HepG2 (cell line): ENCODE data around the gene SHQ1.

Experiments used
- DMAP1 ChIP-seq: IDR thresholded peaks from 2 replicates; pipeline ENCODE4 v1.6.1; 2016
- DPF2 ChIP-seq: sonication (generic); formaldehyde crosslinking; IDR thresholded peaks from 2 replicates; pipeline ENCODE4 v1.4.0; 2020; ENCODE audit warnings: mild to moderate bottlenecking, low read depth, missing genetic modification reagents, borderline replicate concordance
- MLXIP ChIP-seq: sonication (generic); formaldehyde crosslinking; IDR thresholded peaks from 2 replicates; pipeline ENCODE4 v1.9.0; 2021; ENCODE audit warnings: missing genetic modification reagents, borderline replicate concordance
- MYC ChIP-seq: sonication (generic); formaldehyde crosslinking; IDR thresholded peaks from 2 replicates; pipeline ENCODE4 v1.9.0; 2021; ENCODE audit warnings: missing genetic modification reagents, borderline replicate concordance
- ZNF207 ChIP-seq: fragments of 450-650 bp; IDR thresholded peaks from 2 replicates; pipeline ENCODE4 v1.6.1; 2016; ENCODE audit warnings: antibody characterized with exemption, borderline replicate concordance
- TF ChIP-seq, protein P1 (sequence below): sonication (generic); formaldehyde crosslinking; IDR thresholded peaks from 2 replicates; pipeline ENCODE4 v1.5.0; 2020; ENCODE audit warnings: missing genetic modification reagents

DNA sequence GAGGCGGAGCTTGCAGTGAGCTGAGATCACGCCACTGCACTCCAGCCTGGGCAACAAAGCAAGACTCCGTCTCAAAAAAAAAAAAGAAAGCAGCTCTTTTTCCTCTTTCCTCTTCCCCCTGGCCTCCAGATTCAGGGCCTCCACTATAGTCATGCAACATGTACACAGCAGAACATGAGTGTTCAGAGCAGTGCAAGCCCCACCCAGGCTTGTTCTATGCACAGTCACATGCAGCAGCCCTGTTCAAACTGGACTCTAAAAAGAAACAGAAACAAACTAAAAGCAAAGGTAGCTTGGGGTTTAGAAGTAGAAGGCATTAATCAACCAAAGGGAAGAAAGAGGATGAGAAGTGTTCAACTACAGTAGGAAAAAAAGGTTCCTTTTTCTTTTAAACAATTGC is 11.8 kb downstream of the SHQ1 start:
- TF ChIP-seq, protein P1, sequence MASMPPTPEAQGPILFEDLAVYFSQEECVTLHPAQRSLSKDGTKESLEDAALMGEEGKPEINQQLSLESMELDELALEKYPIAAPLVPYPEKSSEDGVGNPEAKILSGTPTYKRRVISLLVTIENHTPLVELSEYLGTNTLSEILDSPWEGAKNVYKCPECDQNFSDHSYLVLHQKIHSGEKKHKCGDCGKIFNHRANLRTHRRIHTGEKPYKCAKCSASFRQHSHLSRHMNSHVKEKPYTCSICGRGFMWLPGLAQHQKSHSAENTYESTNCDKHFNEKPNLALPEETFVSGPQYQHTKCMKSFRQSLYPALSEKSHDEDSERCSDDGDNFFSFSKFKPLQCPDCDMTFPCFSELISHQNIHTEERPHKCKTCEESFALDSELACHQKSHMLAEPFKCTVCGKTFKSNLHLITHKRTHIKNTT: no peak
- no peak for TF ChIP-seq ZNF207
- TF ChIP-seq DPF2: no peak
- no peak for TF ChIP-seq MLXIP (CRISPR knock-in tag)
- no peak for TF ChIP-seq MYC
- TF ChIP-seq DMAP1 (CRISPR knock-in tag): no peak
